ENCODE data around the gene TSPAN18. TPM values are rescaled to one million over a fixed set of nuclear protein-coding genes. Genes with fewer than 3 reads are reported as not detected.

Gene TSPAN18
- total and polyA plus RNA-seq, 2 of the 4 experiments (the other 2 are of a cell fraction) = 0.36 to 1.1 TPM

DNA sequence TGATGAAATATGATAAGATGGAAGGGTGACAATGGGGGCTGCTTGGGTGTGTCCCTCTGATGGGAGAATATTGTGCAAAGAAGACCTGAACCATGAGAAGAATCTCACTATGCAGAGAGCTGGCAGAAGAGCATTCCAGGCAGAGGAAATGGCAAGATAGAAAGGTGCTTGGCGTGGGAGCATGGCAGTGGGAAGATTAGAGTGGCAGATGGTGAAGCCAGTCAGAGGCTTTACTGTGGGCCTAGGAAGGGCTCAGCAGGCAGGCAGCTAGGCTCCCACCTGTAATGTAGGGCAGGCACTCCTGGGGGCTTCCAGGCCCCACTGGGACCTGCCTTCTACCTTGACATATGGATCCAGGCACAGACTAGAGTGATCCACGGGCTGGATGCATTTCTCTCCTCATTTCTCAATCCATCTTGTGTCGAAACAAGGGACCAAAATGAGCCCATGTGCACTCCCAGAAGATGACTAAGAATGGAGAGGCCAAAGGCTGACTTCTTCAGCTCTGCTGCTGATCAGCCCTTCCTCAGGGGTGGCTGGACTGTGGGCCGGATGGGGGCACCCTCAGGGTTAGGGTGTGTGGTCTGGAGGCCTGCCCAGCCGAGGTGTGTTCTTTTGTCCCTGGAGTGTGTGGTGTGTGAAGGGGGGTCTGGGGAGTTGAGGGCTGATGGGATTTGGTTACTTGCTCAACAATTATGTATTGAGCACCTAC is 88.3 kb downstream of the TSPAN18 start:
- no peak overlapping the region for H3K14ac ChIP-seq (replicated peaks; ENCODE audit: low read depth, low read length)
- TF ChIP-seq POLR2A (IDR thresholded peaks at IDR 0.05; ENCODE audit: low read depth, low read length) = no peak
- peak; percentile 70 for TF ChIP-seq CEBPB (IDR thresholded peaks at IDR 0.05; ENCODE audit: low read depth, low read length)
- no peak overlapping the region for H4K5ac ChIP-seq (ENCODE audit: low read depth, low read length)
- no peak overlapping the region for H3K4me3 ChIP-seq (ENCODE audit: insufficient read depth, low read depth, low read length)
- peaks cover 2% of the 10 kb centered on the region; the same call in 1 of the 2 replicates for H3K4me1 ChIP-seq (ENCODE audit: control insufficient read depth, insufficient read depth, low read length)
- no peaks in the 10 kb centered on the region for H3K36me3 ChIP-seq (ENCODE audit: control insufficient read depth, insufficient read depth, low read length)
- peak; percentile 35 for DNase-seq
- H3K56ac ChIP-seq (ENCODE audit: extremely low read depth, insufficient read depth, low read length) = no peak overlapping the region
- no peak overlapping the region for H4K8ac ChIP-seq (ENCODE audit: low read depth in 2 of 2, low read length in 2 of 2)
- H3K18ac ChIP-seq (ENCODE audit: low read depth, low read length) = no peak overlapping the region
- no peak overlapping the region for H2BK15ac ChIP-seq (ENCODE audit: low read depth, low read length)
- H3K79me1 ChIP-seq (ENCODE audit: low read depth in 1 of 2, low read length in 2 of 2) = no peaks in the 10 kb centered on the region
- no peak overlapping the region for H2BK120ac ChIP-seq (ENCODE audit: low read depth, low read length)
- dilution Hi-C loops (cut with HindIII; ENCODE audit: low sequenced_read_pairs, unreplicated experiment) (no loop called here), in situ Hi-C loops (cut with MboI; ENCODE audit: low sequenced_read_pairs) (no loop called here), intact Hi-C loops (cut with micrococcal nuclease) (no loop called here)
- peaks cover 3% of the 10 kb centered on the region; the same call in 1 of the 2 replicates for H3K9me3 ChIP-seq (ENCODE audit: control insufficient read depth, insufficient read depth, low read length)
- ChIA-PET CTCF (interaction anchor here (1.1 kb wide), 1 partner anchor 11 kb away, joined by 3 read pairs; no protein-coding TSS in a partner anchor), POLR2A (ENCODE audit: unreplicated experiment) (no interaction called here)
- no peak overlapping the region for H3K23ac ChIP-seq (ENCODE audit: low read depth, low read length)
- no peak overlapping the region for H3K4ac ChIP-seq (ENCODE audit: low read depth, low read length)
- H2AK5ac ChIP-seq (ENCODE audit: low read depth, low read length) = no peak overlapping the region
- H2AFZ ChIP-seq (replicated peaks; ENCODE audit: low read length, poor library complexity) = no peak overlapping the region
- BruUV-seq (replicated peaks) = no TSS peak
- ATAC-seq (ENCODE audit: low read depth) = peak; percentile 54
- peaks cover 6% of the 10 kb centered on the region for H3K27me3 ChIP-seq (ENCODE audit: control insufficient read depth, insufficient read depth, low read length)
- H3K27ac ChIP-seq (ENCODE audit: insufficient read depth, low read length) = no peak overlapping the region
- 100% methylated on average over 1 of the region's 5 CpGs; no CpG with 5 or more reads in 1 of the 2 experiments for WGBS, 2 experiments (ENCODE audit: extremely low coverage in 2 of 2, insufficient read length in 1 of 2)
- H4K20me1 ChIP-seq (ENCODE audit: insufficient read depth, low read length) = no peaks in the 10 kb centered on the region
- no peak overlapping the region for H2AK9ac ChIP-seq (replicated peaks; ENCODE audit: low read depth, low read length, poor library complexity)
- H2BK20ac ChIP-seq (ENCODE audit: low read depth, low read length) = no peak overlapping the region
- no peak overlapping the region for H2BK5ac ChIP-seq (ENCODE audit: low read depth, low read length, poor library complexity, severe bottlenecking)
- no peaks in the 10 kb centered on the region for H3K9me1 ChIP-seq (ENCODE audit: insufficient read depth, low read length)
- no peak overlapping the region for H3K9ac ChIP-seq (ENCODE audit: low read depth, low read length)
- H4K91ac ChIP-seq (ENCODE audit: insufficient read depth, low read depth, low read length) = no peak overlapping the region
- H3K4me2 ChIP-seq (ENCODE audit: low read depth, low read length) = no peak overlapping the region

Data from IMR-90 (cell line).